ENCODE data around the gene GRIN2D. TPM values are rescaled to one million over a fixed set of nuclear protein-coding genes. Genes with fewer than 3 reads are reported as not detected.
"Not testable (repeated sequence)": the region's sequence is repeated elsewhere in the genome, so short reads cannot be mapped to it uniquely, and the experiment has no call there.

Gene GRIN2D
- total RNA-seq, 1 donor from 2014 or later = 0.34 TPM

- no peaks in the 10 kb centered on the region for H3K27me3 Mint-ChIP-seq
- no peak overlapping the region for H3K27ac Mint-ChIP-seq
- no peaks in the 10 kb centered on the region for H3K4me1 Mint-ChIP-seq (ENCODE audit: low read depth)
- no peak for TF ChIP-seq CTCF (IDR thresholded peaks at IDR 0.05; ENCODE audit: unreplicated experiment)
- H3K4me3 Mint-ChIP-seq (ENCODE audit: low read depth) = no peak overlapping the region
- no peak for DNase-seq (ENCODE audit: low spot score, unreplicated experiment)
- H3K9me3 Mint-ChIP-seq (ENCODE audit: low read depth) = no peaks in the 10 kb centered on the region
- no peaks in the 10 kb centered on the region for H3K36me3 Mint-ChIP-seq (ENCODE audit: insufficient read depth)
Measured at GRCh38 chr19:48371367-48371766, 22.1 kb upstream of the GRIN2D start.

GRCh38 chr19:48371771-48372170 lies 21.7 kb upstream of the GRIN2D start:
- not testable (repeated sequence) for H3K36me3 Mint-ChIP-seq (ENCODE audit: insufficient read depth); H3K4me1 Mint-ChIP-seq (ENCODE audit: low read depth); H3K9me3 Mint-ChIP-seq (ENCODE audit: low read depth); H3K27ac Mint-ChIP-seq; H3K4me3 Mint-ChIP-seq (ENCODE audit: low read depth); DNase-seq (ENCODE audit: low spot score, unreplicated experiment); H3K27me3 Mint-ChIP-seq

GRCh38 chr19:48372904-48373303 lies 20.6 kb upstream of the GRIN2D start:
- H3K4me3 Mint-ChIP-seq (ENCODE audit: low read depth) = no peak overlapping the region
- no peak for DNase-seq (ENCODE audit: low spot score, unreplicated experiment)
- no peaks in the 10 kb centered on the region for H3K9me3 Mint-ChIP-seq (ENCODE audit: low read depth)
- H3K4me1 Mint-ChIP-seq (ENCODE audit: low read depth) = no peaks in the 10 kb centered on the region
- H3K36me3 Mint-ChIP-seq (ENCODE audit: insufficient read depth) = no peaks in the 10 kb centered on the region
- no peak overlapping the region for H3K27ac Mint-ChIP-seq
- TF ChIP-seq CTCF (IDR thresholded peaks at IDR 0.05; ENCODE audit: unreplicated experiment) = no peak
- no peaks in the 10 kb centered on the region for H3K27me3 Mint-ChIP-seq

GRCh38 chr19:48373567-48373966 lies 19.9 kb upstream of the GRIN2D start:
- DNase-seq (ENCODE audit: low spot score, unreplicated experiment) = no peak
- H3K36me3 Mint-ChIP-seq (ENCODE audit: insufficient read depth) = no peaks in the 10 kb centered on the region
- H3K4me3 Mint-ChIP-seq (ENCODE audit: low read depth) = no peak overlapping the region
- no peak for TF ChIP-seq CTCF (IDR thresholded peaks at IDR 0.05; ENCODE audit: unreplicated experiment)
- no peaks in the 10 kb centered on the region for H3K9me3 Mint-ChIP-seq (ENCODE audit: low read depth)
- H3K27me3 Mint-ChIP-seq = no peaks in the 10 kb centered on the region
- H3K4me1 Mint-ChIP-seq (ENCODE audit: low read depth) = no peaks in the 10 kb centered on the region
- no peak overlapping the region for H3K27ac Mint-ChIP-seq

GRCh38 chr19:48378194-48378570 lies 15.3 kb upstream of the GRIN2D start:
- TF ChIP-seq CTCF (IDR thresholded peaks at IDR 0.05; ENCODE audit: unreplicated experiment) = no peak
- Mint-ChIP-seq H3K4me3 (ENCODE audit: low read depth) (no peak overlapping the region), H3K9me3 (ENCODE audit: low read depth) (no peaks in the 10 kb centered on the region), H3K27me3 (no peaks in the 10 kb centered on the region), H3K36me3 (ENCODE audit: insufficient read depth) (peaks cover 3% of the 10 kb centered on the region), H3K4me1 (ENCODE audit: low read depth) (no peaks in the 10 kb centered on the region), H3K27ac (no peak overlapping the region)
- DNase-seq (ENCODE audit: low spot score, unreplicated experiment) = no peak

- Mint-ChIP-seq H3K9me3 (ENCODE audit: low read depth) (no peaks in the 10 kb centered on the region), H3K27me3 (no peaks in the 10 kb centered on the region), H3K27ac (no peak overlapping the region), H3K4me1 (ENCODE audit: low read depth) (no peaks in the 10 kb centered on the region), H3K4me3 (ENCODE audit: low read depth) (no peak overlapping the region), H3K36me3 (ENCODE audit: insufficient read depth) (peaks cover 4% of the 10 kb centered on the region)
- TF ChIP-seq CTCF (IDR thresholded peaks at IDR 0.05; ENCODE audit: unreplicated experiment) = no peak
- no peak for DNase-seq (ENCODE audit: low spot score, unreplicated experiment)
Measured at GRCh38 chr19:48379058-48379457, 14.4 kb upstream of the GRIN2D start.

Measured in progenitor cell of endocrine pancreas (in vitro differentiated cells).